Measurements from ENCODE around the gene IPCEF1.

Gene IPCEF1

DNA sequence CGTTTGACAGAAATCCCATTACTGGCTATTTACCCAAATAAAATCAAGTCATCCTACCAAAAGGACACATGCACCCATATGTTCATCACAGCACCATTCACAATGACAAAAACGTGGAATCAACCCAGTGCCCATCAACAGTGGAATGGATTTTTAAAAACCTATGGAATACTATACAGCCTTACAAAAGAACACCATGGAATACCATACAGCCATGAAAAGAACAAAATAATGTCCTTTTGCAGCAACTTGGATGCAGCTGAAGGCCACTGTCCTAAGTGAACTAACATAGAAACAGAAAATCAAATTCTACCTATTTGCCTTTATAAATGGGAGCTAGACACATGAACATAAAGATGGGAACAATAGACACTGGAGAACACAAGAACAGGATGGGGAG lies 17.4 kb upstream of the IPCEF1 start:
- DNase-seq (ENCODE audit: low read depth in 1 of 2, low spot score in 1 of 2) = no peak

DNA sequence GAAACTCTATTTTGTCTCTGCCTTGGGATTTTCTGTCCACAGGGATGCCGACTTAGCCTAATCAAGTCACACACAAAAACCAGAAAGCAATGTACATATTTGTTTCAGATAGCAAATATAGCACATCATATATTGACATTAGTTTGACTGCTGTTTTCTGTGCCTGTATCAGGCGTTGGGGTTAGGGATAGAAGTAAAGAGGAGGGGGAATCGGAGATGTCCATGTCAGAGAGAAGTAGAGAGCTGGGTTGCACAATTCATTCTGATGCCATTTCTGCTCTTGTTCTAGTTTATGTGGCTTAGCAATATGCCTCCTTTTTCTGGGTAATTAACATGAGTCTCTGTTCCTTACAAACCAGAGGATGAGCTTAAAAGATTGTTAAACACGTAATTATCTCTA lies 14.7 kb upstream of the IPCEF1 start:
- DNase-seq (ENCODE audit: low read depth in 1 of 2, low spot score in 1 of 2) = no peak

GRCh38 chr6:154370545-154370944 lies 13.9 kb upstream of the IPCEF1 start:
- DNase-seq (ENCODE audit: low read depth in 1 of 2, low spot score in 1 of 2) = no peak

- DNase-seq (ENCODE audit: low read depth in 1 of 2, low spot score in 1 of 2) = no peak
Observed at GRCh38 chr6:154367839-154368695, 11.5 kb upstream of the IPCEF1 start.

GRCh38 chr6:154367336-154367735 lies 10.7 kb upstream of the IPCEF1 start:
- no peak for DNase-seq (ENCODE audit: low read depth in 1 of 2, low spot score in 1 of 2)

DNA sequence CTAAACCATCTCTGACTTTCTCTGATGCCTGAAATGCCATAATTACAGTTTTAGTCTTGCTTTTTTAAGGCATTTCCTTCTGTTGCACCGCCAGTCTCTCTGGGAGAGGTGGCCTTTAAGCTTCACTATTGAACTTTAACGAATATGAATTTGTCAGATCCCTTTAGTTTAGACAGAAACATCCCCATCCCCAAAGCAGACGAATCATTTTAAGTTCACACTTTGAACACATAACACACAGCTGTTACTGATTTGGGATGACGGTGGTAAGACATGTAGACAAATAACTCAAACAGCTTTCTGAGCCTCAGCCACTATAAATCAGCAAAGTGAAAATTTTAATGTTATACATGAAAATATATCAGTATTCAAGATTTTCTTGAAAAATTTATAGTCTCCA lies 7.2 kb upstream of the IPCEF1 start:
- no peak for DNase-seq (ENCODE audit: low read depth in 1 of 2, low spot score in 1 of 2)

DNA sequence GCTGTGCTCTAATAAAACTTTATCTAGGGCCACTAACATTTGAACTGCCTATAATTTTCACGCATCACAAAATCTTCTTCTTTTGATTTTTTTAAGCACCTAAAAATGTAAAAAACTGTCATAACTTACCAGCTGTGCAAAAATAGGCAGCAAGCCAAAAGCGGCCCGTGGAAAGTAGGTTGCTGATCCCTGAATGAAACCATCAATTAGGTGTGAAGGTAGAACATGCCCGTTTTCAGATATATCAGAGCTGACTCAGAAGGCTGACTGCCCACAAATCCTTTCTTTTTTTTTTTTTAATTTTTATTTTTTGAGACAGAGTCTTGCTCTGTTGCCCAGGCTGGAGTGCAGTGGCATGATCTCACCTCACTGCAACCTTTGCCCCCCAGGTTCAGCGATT lies 4.9 kb upstream of the IPCEF1 start:
- DNase-seq (ENCODE audit: low read depth in 1 of 2, low spot score in 1 of 2) = no peak

DNA sequence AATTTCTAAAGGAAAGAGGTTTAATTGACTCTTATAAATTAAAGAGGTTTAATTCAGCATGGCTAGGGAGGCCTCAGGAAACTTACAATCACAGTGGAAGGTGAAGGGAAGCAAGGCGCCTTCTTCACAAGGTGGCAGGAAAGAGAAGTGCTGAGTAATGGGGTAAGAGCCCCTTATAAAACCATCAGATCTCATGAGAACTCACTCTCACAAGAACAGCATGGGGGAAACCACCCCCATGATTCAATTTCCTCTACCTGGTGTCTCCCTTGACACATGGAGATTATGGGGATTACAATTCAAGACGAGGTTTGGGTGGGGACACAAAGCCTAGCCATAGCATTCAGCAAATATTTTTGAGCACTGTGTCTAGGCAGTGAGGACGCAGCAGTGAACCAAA lies 3.9 kb upstream of the IPCEF1 start:
- no peak for DNase-seq (ENCODE audit: low read depth in 1 of 2, low spot score in 1 of 2)

DNA sequence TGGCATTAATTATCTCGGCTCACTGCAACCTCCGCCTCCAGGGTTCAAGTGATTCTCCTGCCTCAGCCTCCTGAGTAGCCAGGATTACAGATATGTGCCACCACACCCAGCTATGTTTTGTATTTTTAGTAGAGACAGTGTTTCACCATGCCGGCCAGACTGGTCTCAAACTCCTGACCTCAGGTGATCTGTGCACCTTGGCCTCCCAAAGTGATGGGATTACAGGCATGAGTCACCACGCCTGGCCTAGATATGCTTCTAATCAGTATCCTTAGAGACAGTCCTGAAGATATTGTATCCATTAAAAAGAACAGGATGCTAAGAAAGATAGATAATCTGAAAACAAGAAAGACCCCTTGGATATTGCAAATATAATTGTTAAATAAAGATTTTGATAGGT lies 3.1 kb upstream of the IPCEF1 start:
- DNase-seq (ENCODE audit: low read depth in 1 of 2, low spot score in 1 of 2) = no peak

GRCh38 chr6:154359161-154359574 lies 2.6 kb upstream of the IPCEF1 start:
- no peak for DNase-seq (ENCODE audit: low read depth in 1 of 2, low spot score in 1 of 2)

DNA sequence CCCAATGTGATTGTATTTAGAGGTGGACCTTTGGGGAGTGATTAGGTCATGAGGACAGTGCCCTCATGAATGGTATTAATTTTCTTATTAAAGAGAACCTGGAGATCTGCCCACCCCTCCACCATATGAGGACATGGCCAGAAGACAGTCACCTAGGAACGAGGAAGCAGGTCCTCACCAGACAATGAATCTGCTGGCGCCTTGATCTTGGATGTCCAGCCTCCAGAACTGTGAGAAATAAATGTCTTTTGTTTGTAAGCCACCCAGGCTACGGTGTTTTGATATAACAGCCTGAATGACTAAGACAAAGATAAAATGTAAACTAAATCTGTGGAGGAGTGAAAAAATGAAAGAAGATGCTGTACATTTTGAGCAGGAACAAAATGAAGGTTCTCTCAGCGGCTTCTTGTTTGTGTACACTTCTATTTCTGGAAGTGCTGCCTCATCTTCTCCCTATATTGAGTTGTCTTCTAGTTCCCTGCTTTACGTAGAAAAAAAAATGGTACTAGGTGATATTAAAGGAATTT lies 1.5 kb upstream of the IPCEF1 start:
- no peak for DNase-seq (ENCODE audit: low read depth in 1 of 2, low spot score in 1 of 2)

DNA sequence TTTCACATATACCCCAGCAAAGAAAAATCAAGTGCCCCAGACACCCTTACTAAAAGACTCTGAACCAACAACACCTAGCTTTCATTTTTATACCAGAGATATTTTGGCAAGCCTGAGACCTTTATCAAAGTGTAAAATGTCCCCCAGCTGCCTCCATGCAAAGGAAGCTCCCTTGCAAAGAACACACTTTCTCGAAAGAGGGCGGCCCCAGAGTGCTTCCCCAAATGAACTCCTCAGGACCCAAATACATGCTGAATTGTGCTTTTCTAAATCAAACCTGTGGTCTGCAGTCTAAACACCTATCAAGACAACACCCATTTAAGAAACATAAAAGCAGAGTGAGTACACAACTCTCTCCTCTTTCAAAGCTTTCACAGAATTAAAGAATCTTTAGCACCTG lies 490 bp downstream of the IPCEF1 start:
- no peak for DNase-seq (ENCODE audit: low read depth in 1 of 2, low spot score in 1 of 2)

- DNase-seq (ENCODE audit: low read depth in 1 of 2, low spot score in 1 of 2) = no peak
Observed at GRCh38 chr6:154354265-154354777, 2.3 kb downstream of the IPCEF1 start.

DNA sequence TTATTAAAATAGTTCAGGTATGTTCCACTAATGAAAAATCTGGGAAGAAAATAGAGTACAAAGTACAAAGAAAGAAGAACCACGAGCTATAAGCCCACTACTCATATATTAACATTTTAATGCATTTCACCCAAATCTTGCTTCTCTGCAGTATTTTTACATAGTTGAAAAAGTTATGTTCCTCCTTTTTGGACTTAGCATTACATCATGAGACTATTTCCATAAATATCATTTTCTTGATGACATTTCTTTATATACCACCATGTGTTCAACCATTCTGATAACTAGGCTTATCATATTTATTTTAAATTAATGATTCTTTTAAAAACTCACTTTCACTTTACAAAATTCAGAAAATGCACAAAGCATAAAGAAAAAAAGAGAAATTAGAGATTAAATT lies 3.0 kb downstream of the IPCEF1 start:
- no peak for DNase-seq (ENCODE audit: low read depth in 1 of 2, low spot score in 1 of 2)

DNA sequence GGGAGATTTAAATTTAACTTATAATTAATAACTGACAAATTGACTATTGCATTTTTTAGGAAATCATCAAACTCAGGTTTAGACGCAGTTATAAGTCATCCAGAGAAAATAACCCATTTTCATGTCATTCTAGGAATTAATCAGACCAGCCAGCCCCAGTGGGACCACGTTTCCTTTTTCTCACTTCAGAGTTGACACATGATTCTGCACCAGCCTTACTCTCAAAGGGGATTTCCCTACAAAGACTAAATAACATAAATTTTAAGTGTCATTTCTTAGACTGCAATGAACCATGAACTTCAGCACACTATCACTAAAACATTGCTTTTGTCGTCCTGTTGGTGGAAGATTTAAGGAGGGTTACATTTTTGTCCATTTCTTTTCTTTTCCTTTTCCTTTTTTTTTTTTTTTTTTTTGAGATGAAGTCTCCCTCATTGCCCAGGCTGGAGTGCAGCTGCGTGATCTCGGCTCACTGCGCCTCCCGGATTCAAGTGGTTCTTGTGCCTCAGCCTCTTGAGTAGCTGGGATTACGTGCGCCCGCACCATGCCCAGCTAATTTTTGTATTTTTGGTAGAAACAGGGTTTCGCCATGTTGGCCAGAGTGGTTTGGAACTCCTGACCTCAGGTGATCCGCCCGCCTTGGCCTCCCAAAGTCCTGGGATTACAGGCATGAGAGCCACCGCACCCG lies 3.6 kb downstream of the IPCEF1 start:
- peak in 1 of 2 donors; percentile 40 for DNase-seq (ENCODE audit: low read depth in 1 of 2, low spot score in 1 of 2)

DNA sequence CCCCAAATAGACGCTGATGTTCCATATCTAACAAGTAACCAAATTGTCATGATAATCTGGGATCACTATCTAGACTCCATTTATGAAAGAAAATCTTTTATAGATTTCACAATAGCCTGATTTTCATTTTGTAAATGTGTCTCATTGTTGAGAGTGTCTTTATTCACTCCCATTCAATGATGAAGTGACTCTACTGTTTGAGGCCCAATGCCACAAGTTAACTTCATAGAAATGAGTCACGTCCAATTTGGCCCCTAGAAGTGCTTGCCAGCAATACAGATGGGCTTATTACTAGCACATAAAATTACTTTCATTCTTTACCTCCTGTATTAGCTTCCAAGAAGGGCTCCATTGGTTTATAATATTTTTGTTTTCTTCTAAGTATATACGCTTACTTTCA lies 6.3 kb downstream of the IPCEF1 start:
- no peak for DNase-seq (ENCODE audit: low read depth in 1 of 2, low spot score in 1 of 2)

- DNase-seq (ENCODE audit: low read depth in 1 of 2, low spot score in 1 of 2) = no peak
Observed at GRCh38 chr6:154347981-154348380, 8.6 kb downstream of the IPCEF1 start.

DNA sequence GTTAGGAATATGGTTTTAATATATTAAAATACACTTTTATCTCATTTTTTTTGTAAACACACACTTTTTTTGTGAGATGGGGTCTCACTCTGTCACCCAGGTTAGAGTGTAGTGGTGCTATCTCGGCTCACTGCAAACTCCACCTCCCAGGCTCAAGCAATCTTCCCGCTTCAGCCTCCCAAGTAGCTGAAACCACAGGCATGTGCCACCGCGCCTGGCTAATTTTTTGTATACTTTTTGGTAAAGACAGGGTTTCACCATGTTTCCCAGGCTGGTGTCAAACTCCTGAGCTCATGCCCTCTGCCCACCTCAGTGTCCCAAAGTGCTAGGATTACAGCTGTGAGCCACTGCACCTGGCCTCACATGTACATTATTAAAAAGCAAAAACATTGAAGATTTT lies 10.8 kb downstream of the IPCEF1 start:
- no peak for DNase-seq (ENCODE audit: low read depth in 1 of 2, low spot score in 1 of 2)

- DNase-seq (ENCODE audit: low read depth in 1 of 2, low spot score in 1 of 2) = no peak
Observed at GRCh38 chr6:154343473-154344308, 12.9 kb downstream of the IPCEF1 start.

GRCh38 chr6:154341871-154342270 lies 14.7 kb downstream of the IPCEF1 start:
- DNase-seq (ENCODE audit: low read depth in 1 of 2, low spot score in 1 of 2) = no peak

GRCh38 chr6:154341336-154341735 lies 15.3 kb downstream of the IPCEF1 start:
- DNase-seq (ENCODE audit: low read depth in 1 of 2, low spot score in 1 of 2) = no peak
